GM12801 (cell line): ENCODE measurements around the gene DLG4.

Experiments
- CTCF ChIP-seq: IDR thresholded peaks from one replicate; pipeline ENCODE4 v1.5.1; 2011; ENCODE audit warnings: control low read depth; ENCODE audit not compliant: insufficient read length; ENCODE audit errors: extremely low read depth

Gene DLG4

GRCh38 chr17:7218758-7219157, 878 bp downstream of the DLG4 start:
- TF ChIP-seq CTCF: no peak

- TF ChIP-seq CTCF: no peak
Observed at GRCh38 chr17:7218166-7218565, 1.5 kb downstream of the DLG4 start.

GRCh38 chr17:7217113-7217987, 2.3 kb downstream of the DLG4 start:
- TF ChIP-seq CTCF: no peak

- no peak for TF ChIP-seq CTCF
Observed at GRCh38 chr17:7216242-7217112, 3.2 kb downstream of the DLG4 start.

- no peak for TF ChIP-seq CTCF
Observed at GRCh38 chr17:7215652-7216180, 3.9 kb downstream of the DLG4 start.

- TF ChIP-seq CTCF: no peak
Observed at GRCh38 chr17:7215136-7215638, 4.4 kb downstream of the DLG4 start.
